IMR-90 (cell line): ENCODE data around the gene IL36RN.

Experiments
- BHLHE40 ChIP-seq: fragments of 150-350 bp; IDR thresholded peaks from 2 replicates; pipeline ENCODE4 v1.6.1; 2016; ENCODE audit warnings: mild to moderate bottlenecking, low read depth, low read length
- CEBPB ChIP-seq: IDR thresholded peaks from 2 replicates; pipeline ENCODE4 v1.6.1; 2012; ENCODE audit warnings: low read depth, low read length, improper control_type of control experiment
- CHD1 ChIP-seq: IDR thresholded peaks from 2 replicates; pipeline ENCODE4 v1.6.1; 2012; ENCODE audit warnings: low read depth, low read length, improper control_type of control experiment
- CTCF ChIP-seq: conservative IDR thresholded peaks from 2 replicates; pipeline ENCODE4 v1.5.1; 2012; ENCODE audit warnings: mild to moderate bottlenecking, low read depth, low read length, improper control_type of control experiment
- FOS ChIP-seq: fragments of 150-350 bp; IDR thresholded peaks from 2 replicates; pipeline ENCODE4 v1.6.1; 2016; ENCODE audit warnings: low read depth, low read length
- MAFK ChIP-seq: IDR thresholded peaks from 2 replicates; pipeline ENCODE4 v1.6.1; 2012; ENCODE audit warnings: low read depth, low read length, improper control_type of control experiment
- MXI1 ChIP-seq: IDR thresholded peaks from 2 replicates; pipeline ENCODE4 v1.6.1; 2012; ENCODE audit warnings: low read depth, mild to moderate bottlenecking, low read length, moderate library complexity, borderline replicate concordance
- POLR2A ChIP-seq: IDR thresholded peaks from 2 replicates; pipeline ENCODE4 v1.6.1; 2012; ENCODE audit warnings: mild to moderate bottlenecking, low read depth, low read length
- RFX5 ChIP-seq: IDR thresholded peaks from 2 replicates; pipeline ENCODE4 v1.8.0; 2012; ENCODE audit warnings: low read depth, mild to moderate bottlenecking, low read length, moderate library complexity
- SMC3 ChIP-seq: fragments of 150-350 bp; IDR thresholded peaks from 2 replicates; pipeline ENCODE4 v1.6.1; 2016; ENCODE audit warnings: low read depth, mild to moderate bottlenecking, antibody characterized with exemption, low read length, moderate library complexity
- USF2 ChIP-seq: fragments of 150-350 bp; IDR thresholded peaks from 2 replicates; pipeline ENCODE4 v1.6.1; 2017; ENCODE audit warnings: mild to moderate bottlenecking, antibody characterized with exemption, low read length, low read depth

- TF ChIP-seq POLR2A (no peak), CTCF (no peak), MAFK (no peak), SMC3 (no peak), RFX5 (no peak), BHLHE40 (no peak), MXI1 (no peak), CEBPB (no peak), CHD1 (no peak), USF2 (no peak), FOS (no peak)
Observed at GRCh38 chr2:113052396-113052917, 6.5 kb upstream of the IL36RN start, which contains the start of gene IL36B.
